SHP77 treated with DMSO at 0.1 percent for 48 hours (cell line): ENCODE results near the gene KLF9.
"Not testable (repeated sequence)": the region's sequence is repeated elsewhere in the genome, so short reads cannot be mapped to it uniquely, and the experiment has no call there.

Experiments
- DNase-seq: peaks from one replicate; lab custom pipeline; 2025; lab: John Stamatoyannopoulos, UW

The KLF9 gene

DNA sequence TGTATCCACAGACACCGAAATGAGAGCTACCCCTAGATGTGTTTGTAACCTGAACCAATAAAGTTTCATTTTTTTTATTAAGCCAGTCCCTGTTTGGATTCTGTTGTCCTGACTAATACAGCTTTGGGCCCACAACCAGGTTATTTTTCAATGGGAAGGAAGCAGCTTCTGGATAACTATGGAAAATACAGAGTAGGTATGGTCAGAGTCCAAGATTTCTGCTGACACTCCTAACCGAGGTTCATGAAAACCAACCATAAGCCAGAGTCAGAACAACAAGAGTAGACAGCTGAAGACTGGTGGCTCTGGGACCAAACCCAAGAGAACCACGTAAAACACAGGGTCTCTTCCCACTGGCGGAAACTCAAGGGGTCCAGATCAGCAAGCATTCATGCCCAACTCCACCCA lies 10.8 kb downstream of the KLF9 start:
- no peak for DNase-seq

DNA sequence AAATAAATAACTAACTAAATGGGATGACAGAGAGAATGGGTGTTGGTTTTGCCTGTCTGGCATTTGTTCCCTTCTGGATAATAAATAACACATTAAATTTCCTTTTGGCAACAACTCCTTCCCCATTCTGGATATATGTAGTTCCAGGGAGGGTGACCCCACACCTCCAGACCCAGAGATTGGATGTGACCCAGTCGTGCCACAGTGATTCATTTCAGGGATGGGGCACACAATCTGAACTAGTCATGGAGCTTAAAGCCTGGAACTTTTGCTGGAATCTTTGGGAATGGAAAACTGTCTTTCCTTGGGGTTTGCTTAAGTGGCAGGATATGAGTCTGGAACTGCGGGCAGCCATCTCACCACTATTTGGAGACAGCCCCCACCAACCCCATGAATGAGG lies 11.3 kb downstream of the KLF9 start:
- no peak for DNase-seq

DNA sequence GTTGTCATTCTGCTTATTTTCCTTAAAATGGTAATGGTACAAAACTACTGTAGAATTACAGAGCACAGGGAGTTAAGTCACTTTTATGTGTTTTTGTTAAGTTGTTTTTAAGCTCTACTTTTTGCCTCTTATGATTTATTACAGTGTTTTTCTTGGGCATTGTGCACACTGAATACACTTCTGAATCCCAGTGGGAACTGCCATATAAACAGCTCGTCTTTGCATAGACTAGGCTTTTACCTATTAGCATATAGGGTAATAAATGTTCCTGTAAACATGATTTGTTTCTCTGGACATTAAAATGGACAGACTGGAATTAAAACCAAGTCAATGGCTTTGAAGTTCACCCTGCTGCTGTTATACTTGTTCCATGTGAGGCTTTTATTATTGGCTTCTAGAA lies 12.2 kb downstream of the KLF9 start:
- DNase-seq = no peak

DNA sequence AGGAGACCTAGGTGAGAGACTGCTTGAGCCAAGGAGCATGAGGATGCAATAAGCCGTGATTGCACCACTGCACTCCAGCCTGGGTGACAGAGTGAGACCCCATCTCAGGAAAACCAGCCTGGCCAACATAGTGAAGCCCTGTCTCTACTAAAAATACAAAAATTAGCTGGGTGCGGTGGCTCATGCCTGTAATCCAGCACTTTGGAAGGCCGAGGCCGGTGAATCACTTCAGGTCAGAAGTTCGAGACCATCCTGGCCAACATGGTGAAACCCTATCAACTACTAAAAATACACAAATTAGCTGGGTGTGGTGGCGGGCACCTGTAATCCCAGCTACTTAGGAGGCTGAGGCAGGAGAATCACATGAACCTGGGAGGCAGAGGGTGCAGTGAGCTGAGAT lies 13.2 kb downstream of the KLF9 start:
- not testable (repeated sequence) for DNase-seq

DNA sequence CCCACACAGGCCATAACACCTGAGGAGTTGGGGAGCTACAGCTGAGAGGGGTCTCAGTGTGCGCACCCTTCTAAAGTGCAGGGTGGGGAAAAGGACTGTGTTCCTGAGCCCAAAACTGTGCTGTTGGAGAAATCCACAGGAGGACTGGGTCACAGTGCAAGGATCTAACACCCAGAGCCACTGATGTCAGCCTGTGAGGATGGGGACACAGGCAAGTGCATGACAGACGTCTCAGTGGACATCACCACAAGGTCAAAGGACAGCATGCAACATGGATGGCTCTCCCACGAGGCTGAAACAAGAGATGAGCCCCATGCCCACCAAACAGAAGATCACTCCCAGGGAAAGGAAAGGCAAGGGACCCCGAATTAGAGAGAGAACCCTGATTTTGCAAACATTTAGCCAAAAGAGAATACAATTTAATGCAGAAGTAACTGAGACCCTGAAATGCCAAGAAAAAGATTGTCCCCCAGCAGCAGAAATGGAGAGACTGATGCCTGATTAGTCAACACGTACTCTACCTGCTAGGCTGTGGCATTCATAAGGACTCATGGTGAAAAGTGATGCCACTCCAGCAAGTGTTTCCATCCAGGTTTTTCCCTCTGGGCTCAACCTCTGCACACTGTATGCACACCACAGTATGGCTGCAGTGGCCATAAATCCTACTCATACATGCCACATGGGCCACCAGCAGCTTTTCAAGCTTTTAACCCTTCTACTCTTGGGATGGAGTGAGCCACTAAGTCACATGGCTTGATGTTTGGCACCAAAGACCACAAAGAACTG lies 14.2 kb downstream of the KLF9 start:
- DNase-seq = no peak

DNA sequence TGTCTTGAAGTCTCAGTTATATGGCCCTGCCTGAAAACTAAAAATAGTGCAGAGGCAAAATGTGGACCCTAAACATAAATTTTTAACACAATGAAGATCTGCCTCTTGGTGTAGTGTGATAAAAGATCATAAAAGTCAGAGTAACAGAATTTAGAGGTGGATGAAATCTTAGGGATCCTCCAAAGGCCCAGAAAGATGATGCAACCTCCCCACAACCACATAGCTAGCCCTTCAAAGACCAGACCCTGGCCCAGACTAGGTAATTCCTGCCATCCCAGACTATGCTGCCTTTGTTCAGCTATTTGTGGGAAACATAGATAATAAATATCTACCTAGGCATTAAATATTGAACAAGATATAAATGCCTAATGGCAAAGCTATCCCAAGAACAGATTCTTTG lies 15.3 kb downstream of the KLF9 start:
- no peak for DNase-seq

DNA sequence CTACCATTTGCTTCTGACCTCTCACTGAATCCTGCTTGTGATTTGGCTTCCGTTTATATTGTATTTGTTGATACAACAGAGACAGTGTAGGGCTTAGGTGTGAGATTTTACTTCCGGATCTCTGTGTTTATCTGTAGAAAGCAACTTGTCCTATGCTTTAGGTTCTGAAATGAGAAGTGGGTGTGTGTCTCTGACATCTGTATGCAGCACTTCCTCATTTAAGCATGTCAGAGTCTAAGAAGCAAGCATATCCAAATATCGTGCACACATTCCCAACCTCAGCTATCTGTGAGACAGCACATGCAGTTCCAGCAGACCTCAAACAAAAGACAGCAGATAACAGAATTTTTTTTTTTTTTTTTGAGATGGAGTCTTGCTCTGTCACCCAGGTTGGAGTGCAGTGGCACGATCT lies 16.3 kb downstream of the KLF9 start:
- DNase-seq = no peak

DNA sequence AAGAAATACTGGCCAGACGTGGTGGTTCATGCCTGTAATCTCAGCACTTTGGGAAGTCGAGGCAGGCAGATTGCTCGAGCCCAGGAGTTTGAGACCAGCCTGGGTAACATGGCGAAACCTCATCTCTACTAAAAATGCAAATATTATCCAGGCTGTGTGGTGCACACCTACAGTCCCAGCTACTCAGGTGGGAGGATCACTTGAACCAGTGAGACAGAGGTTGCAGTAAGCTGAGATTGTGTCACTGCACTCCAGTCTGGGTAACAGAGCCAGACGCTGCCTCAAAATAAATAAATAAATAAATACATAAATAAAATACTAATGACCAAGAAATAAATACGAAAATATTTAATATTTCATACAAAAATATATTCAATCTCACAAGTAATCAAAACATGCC lies 18.8 kb downstream of the KLF9 start:
- DNase-seq = no peak

DNA sequence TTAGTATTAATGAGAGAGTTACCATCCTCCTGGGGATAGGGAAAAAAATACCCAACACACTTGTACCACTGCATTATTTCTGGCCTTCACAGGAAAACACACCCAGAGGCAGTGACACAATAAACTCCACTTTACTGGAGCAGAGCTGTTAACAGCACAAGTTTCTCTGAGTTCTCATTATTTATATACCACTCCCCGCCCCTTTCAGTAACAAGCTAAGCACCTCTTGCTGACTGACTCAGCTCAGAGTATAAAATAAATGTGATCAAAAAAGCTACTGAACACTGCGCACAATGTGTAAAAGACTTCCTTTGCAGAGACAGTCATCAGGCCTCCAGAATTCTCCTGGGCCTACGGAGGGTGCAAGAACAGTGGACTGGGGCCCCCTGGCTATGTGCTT lies 21.6 kb downstream of the KLF9 start:
- DNase-seq = no peak

DNA sequence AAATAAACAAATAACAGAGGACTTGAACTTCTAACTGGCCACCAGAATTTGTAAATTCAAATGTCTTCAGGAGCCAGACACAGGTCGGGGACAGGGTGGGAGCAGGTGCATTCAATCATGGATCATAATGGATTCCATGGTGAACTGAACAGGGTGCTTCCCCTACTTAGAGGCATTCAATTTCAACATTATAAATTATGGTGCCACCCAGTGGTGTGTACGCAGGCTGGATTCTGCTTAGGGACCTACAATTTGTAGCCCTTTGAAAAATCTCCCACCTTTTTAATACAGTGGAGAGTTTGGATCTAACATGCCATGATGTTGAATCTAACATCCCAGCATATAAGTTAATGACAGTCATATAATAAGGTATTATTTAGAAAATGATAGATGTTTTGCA lies 22.3 kb downstream of the KLF9 start:
- DNase-seq = no peak

DNA sequence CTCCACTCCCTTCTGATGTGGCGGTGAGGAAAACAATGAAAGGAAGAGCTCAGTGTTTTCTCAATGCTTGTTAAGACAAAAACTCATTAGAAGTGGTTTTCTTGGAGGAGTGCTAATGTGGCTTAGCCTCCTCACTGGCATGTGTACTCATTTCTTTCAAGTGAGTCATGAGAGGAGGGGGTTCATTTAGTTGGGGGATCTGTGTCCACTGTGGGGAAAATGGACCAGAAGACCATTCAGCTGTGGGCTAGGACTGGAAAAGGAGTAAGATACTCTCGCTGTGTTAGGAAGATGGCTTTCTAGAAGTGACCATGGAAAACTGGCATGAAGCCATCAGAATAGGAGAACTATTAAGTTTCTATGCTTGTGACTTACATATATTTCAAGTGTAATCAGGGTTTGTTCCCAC lies 23.5 kb downstream of the KLF9 start:
- no peak for DNase-seq

DNA sequence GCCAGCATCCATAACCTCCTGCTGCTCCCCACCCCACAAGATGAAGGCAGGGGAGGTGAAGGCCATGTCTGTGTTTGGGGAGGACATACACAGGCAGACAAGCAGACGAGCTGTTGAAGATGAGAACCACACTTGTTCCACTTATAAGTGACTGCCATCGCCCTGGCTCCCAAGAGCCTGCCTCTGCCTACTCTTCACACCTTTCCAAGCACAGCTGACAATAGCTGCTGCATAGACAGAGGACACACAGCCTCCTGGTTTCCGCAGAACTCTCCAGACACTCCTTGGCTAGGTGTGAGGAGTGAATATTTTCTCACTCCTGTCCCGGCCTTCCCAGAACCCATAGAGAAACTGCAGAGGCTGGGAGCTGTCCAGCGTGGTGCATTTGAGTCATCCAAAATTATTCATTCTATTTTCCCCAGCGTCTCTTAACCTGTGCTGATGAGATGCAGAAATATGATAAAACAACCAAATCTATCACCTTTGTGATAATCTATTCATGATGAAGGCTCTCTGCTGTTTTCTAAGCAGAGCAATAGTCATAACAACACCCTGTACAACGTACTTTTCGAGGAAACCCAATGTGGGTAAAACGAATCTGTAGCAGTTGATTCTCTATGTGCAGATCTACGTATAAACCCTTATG lies 24.7 kb downstream of the KLF9 start:
- no peak for DNase-seq

DNA sequence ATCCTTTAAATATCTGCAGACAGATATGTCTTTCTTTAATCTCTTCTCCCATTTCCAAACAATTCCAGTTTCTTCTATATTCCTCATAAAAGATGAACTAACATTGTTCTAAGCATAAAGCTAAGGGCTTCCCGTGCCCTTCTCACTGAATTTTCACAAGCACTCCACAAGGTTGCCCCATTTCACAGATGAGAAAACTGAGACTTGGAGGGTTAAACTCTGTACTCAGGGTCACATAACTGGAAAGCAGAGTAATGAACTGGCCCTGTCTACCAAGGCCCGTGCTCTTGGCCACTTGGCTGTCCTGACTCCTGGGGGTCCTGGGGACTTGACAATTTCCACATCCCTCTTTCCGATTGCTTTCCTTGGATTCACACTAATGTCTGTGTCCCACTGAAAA lies 25.3 kb downstream of the KLF9 start:
- DNase-seq = no peak

DNA sequence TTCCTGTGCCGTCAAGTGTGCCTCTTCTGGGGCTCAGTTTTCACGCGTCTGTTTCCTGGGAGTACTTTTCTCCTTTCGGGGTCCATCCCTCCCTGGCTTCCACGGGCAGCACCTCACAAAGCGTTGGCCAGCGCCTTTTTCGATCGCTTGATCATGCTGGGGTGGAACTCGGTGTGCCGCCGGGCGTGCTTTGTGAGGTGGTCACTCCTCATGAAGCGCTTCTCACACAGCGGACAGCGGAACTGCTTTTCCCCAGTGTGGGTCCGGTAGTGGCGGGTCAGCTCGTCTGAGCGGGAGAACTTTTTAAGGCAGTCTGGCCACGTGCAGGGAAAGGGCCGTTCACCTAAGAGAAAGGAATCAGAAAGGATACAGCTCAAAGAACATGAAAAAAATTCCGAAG lies 26.8 kb downstream of the KLF9 start:
- DNase-seq = no peak

DNA sequence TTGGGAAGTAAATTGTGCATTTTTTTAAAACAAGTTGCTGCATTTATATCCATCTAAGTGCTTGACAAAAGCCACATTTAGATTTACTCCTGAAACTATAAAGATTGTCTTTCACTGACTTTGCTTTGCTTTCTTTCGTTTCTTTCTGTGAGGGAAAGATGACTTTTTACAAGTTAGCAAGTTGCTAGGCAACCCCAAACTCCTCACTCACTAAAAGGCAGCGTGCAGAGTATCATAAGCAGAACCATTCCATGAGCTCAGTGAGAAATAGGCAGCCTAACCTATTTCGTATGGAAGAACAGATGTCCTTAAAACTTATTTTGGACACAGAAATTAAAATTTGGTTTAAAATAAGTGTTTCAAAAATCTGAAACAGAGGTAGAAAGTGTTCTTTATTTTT lies 29.0 kb downstream of the KLF9 start:
- no peak for DNase-seq

DNA sequence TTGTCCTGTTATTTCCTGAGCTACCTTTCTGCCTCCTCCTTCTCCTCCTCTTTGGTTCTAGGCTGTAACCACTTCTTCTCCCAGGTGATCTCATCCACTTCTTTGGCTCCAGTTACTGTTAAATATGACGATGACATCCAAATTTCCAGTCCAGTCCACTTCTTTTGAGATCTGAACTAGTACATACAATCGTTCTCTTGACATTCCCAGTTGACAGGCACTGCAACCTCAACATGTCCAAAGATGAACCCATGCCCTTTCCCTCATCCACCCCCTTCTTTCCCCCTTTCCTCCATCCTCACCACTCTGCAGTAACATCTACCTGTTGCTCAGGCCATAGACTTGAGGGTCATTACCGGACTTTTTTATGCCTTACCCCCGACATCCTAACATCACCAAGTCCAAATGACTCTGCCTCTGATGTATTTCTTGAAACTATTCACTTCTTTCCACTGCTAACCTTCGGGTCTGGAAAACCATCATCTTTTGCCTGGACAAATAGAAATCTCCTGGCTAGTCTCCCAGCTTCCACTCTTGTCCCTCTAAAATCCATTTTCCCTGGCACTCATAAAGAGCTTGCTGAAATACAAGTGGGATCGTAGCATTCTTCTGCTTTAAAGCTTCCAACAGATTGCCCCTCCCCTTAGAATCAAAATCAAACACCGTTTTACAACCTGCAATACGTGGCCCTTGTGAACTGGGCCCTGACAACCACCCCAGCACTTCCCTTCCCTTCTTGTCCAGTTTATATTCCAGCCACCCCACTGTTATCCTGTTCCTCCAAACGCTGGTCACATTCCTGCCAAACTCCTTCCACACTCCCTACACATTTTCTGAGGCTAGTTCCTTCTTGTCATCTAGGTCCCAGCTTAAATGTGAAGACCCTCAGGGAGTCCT lies 31.5 kb downstream of the KLF9 start:
- DNase-seq = no peak

DNA sequence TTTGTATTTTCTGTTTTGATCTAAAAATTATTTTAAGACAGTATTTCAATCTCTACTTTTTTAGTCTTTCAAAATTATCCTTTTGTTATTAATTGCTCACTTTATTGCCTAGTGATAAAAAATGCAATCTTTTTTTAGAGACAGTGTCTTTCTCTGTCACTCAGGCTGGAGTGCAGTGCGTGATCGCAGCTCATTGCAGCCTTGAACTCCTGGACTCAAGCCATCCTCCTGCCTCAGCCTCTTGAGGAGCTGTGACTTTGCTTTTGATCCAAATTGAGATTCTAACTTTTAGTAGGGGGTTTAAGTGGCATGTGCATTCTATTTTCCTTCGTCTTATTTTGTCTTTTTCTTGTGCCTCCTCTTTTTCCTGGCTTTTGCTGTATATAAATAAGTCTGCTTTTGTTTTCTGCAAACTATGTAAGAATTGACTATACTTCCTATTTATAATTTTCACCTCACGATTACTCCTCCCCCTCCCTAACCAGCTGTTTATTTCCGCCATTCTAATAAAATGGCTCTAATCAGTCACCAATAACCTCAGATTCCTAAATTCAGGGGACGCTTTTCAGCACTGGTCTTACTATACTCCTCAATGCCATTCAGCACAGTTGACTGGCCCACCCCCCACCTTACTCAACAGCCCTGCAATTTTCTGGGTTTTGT lies 32.3 kb downstream of the KLF9 start:
- no peak for DNase-seq

DNA sequence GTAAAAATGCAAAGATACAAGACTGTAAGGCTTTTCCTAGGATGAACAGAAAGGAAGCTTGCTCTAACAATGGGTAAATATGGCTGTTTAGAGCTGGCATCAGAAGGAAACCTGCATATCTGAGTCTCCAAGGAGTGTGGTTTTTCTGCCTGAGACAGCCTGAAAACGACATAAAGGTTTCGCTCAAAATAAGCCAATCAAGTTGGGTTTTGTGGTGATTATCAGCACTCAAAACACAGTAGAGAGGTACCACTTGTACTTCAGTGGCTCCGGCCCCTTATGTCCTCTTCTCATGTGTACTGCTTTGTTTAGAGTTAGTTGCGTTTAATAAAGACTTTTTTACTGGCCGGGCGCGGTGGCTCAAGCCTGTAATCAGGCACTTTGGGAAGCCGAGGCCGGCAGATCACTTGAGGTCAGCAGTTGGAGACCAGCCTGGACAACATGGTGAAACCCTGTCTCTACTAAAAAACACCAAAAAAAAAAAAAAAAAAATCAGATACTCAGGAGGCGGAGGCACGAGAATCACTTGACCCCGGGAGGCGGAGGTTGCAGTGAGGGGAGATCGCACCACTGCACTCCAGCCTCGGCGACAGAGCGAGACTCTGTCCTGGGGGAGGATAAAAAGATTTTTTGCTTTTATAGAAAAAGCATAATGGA lies 39.4 kb downstream of the KLF9 start:
- DNase-seq = no peak

DNA sequence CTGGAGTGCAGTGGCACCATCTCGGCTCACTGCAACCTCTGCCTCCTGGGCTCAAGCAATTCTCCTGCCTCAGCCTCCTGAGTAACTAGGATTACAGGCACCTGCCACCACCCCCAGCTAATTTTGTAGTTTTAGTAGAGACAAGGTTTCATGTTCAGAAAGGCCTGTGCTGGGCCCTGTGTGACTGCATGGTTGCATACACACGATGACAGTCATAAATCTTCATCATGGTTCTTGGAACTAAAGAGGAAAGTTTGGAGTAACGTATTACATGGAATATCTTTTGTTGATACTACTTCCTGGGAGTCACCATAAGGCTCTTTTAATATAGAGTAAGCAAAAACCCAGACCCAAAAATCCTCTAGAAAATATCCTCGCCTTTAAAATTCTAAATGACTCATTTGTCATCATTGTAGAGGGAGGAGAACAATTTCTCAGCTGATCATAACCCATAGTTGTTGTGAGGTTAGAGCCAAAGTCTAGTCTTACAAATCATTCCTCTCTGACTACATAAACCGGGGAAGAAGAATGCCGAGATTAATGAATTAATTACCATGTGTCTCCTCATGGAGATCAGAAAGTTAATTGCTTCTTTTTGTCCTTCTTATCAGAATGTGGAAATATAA lies 47.0 kb downstream of the KLF9 start:
- DNase-seq = no peak

DNA sequence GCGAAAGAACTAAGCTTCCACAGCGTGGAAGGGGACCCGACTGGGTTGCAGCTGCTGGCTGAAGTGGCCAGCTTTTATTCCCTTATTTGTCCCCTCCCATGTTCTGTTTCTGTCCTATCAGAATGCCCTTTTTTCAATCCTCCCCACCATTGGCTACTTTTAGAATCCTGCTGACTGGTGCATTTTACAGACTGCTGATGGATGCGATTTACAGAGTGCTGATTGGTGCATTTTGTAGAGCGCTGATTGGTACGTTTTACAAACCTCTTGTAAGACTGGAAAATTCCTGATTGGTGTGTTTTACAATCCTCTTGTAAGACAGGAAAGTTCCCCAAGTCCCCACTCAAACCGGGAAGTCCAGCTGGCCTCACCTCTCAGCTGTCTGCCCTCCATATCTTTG lies 50.7 kb downstream of the KLF9 start:
- no peak for DNase-seq

DNA sequence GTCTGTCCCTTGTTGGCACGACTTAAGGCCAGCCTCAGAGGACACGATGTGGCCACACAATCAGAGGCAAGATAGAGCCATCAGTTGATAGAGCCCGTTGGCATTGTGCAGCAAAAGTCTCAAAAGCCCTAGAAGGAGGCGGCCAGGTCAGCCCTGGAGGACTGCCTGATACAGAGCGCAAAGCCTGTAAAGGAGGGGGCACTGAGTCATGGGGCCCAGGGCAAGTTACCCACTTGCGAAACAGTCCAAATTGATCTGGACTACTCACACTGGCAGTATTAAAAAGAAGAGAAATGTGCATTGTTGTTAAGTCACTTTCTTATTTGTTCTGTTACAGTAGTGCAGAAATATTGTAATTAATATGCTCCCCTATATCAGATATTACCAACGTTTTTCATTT lies 51.5 kb downstream of the KLF9 start:
- DNase-seq = no peak
